Astrocyte of the cerebellum (primary cell): ENCODE data around the gene WNT11.

Experiments used
- DNase-seq: peaks from one replicate; pipeline ENCODE4 v3.0.0-alpha.2; 2011; ENCODE audit warnings: low read depth
- H3K4me3 ChIP-seq: 2 replicates; pipeline ENCODE4 v1.5.1; 2011; ENCODE audit warnings: mild to moderate bottlenecking, low read depth, low read length, moderate library complexity
- in situ Hi-C: cut with HindIII; loops from 2 replicates; pipeline ENCODE4 v1.10.0; 2017; ENCODE audit warnings: low sequenced_read_pairs
- TF ChIP-seq, protein P1 (sequence below): IDR thresholded peaks from 2 replicates; pipeline ENCODE4 v1.5.1; 2012; ENCODE audit warnings: low read length, low read depth, moderate library complexity, mild to moderate bottlenecking; ENCODE audit errors: missing control alignments

Gene WNT11

DNA sequence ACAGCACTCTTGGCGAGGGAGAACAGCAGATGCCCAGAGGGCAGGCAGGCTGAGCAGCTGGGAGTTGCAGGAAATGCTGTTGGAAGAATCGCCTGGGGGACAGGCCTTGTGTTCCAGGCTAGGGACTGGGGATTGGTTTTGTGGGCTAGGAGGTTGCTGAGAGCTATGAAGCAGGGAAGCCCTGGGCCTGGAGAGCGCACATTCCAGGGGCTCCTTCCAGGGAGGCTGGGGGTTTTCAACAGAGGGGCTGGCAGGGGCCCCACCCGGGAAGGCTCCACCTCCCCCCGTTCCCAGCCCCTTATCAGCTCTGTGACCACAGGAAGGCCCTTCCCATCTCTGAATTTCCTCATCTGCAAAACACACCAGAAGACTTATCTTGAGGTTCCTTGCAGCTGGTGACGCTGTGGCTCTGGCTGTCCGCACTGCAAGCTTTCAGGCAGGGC, 21.7 kb downstream of the WNT11 start:
- DNase-seq = no peak
- in situ Hi-C loops = no loop called here
- TF ChIP-seq, protein P1, sequence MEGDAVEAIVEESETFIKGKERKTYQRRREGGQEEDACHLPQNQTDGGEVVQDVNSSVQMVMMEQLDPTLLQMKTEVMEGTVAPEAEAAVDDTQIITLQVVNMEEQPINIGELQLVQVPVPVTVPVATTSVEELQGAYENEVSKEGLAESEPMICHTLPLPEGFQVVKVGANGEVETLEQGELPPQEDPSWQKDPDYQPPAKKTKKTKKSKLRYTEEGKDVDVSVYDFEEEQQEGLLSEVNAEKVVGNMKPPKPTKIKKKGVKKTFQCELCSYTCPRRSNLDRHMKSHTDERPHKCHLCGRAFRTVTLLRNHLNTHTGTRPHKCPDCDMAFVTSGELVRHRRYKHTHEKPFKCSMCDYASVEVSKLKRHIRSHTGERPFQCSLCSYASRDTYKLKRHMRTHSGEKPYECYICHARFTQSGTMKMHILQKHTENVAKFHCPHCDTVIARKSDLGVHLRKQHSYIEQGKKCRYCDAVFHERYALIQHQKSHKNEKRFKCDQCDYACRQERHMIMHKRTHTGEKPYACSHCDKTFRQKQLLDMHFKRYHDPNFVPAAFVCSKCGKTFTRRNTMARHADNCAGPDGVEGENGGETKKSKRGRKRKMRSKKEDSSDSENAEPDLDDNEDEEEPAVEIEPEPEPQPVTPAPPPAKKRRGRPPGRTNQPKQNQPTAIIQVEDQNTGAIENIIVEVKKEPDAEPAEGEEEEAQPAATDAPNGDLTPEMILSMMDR = no peak
- no peak overlapping the region for H3K4me3 ChIP-seq

DNA sequence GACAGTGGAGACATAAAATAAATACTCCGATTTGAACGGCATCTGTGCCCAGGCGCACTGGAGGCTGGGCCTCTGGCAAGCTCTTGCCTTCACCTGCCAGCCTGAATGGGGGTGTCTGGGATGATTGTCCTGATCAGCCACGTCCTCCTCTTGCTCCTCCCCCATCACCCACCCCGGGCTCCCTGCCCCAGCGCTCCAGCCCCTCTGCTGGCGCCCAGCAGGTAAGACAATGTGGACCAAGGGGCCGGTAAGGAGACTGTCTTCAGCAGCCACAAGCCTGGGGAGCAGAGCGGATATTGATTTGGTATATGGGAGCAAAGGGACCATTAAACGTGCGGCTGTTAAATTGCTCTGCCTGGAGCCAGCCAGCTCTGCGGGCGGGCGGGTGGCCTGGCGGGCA, 24.9 kb downstream of the WNT11 start:
- DNase-seq = no peak
- H3K4me3 ChIP-seq = no peak overlapping the region
- TF ChIP-seq, protein P1 = no peak
- in situ Hi-C loops = no loop called here

DNA sequence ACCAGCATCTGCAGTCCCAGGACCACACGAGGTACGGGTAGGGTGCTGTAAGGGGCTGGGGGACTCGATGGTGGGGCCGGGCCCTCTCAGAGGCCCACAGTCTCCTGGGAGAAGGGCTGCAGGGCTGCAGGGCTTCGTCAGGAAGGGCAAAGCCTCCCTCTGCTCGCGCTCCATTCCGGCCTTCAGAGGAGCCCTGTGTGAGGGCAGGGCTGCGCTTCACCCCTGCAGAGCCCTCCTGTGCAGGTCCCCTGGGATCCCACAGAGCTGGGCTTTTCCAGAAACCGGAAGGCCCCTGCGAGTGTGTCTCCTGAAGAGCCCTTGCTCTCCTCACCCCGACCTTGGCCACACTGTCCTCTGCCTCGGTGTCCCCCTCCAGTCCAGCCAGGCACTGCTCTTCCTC, 27.2 kb downstream of the WNT11 start:
- TF ChIP-seq, protein P1 = no peak
- in situ Hi-C loops = no loop called here
- no peak overlapping the region for H3K4me3 ChIP-seq

DNA sequence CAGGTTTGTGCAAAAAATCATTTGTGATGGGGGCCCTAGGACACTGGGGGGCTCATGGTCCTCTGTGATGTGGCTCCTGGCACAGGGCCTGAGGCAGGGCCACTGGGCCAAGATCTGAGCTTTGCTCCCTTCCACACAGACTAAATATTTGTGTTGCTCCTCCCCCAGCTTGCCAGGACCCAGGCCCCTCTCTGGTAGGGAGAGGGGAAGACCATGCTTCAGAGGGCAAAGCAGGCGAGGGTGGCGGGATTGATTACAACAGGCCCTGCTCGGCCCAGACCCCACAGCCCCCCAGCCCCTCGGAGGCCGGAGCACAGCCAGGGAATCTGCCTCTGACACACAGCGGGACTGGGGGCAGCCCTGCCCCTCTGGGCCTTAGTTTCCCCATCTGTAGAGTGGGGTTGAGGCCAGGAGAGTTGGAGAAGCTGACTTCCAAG, 29.0 kb downstream of the WNT11 start:
- TF ChIP-seq, protein P1 = no peak
- no peak overlapping the region for H3K4me3 ChIP-seq
- no peak for DNase-seq
- in situ Hi-C loops = no loop called here

More for the DNA sequence above, 27.2 kb downstream of the WNT11 start:
- DNase-seq = no peak

DNA sequence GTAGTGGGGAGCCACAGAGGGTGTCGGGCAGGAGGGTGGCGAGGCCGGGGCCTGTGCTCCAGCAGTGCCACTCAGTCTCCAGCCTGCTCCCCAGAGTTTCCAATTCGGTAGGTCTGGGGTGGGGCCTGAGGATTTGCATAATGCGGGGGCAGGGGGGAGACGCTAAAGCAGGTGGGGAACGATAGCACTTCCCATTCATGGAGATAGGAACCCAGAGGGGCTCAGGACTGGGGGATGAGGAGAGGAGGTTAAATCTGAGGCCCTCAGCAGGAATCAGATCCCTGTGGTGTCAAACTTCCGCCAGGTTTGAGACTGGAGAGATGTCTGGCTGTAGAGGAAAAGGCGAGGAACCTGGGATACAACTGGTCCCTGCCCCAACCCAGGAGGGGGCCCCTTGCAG, 29.8 kb downstream of the WNT11 start:
- in situ Hi-C loops = no loop called here

DNA sequence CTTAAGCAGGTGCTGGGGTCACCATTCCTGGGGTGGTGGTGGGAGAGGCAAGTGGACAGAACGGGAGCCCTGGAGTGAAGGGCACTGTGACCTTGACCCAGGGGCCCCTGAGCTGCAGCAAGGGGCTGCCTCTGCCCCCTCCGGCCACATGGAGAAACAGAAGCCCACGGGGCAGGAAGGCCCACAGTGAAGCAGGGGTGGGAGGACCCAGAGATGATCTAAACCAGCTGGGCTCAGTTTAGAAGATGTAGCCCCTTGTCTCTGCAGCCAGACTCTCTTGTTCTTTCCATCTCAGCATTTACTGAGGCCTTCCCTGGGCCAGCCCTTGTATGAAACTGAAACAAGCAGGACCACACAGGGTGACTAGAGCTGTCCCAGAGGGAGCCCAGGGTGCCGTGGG, 30.5 kb downstream of the WNT11 start:
- TF ChIP-seq, protein P1 = no peak
- in situ Hi-C loops = no loop called here
- DNase-seq = no peak
- H3K4me3 ChIP-seq = no peak overlapping the region

More for the DNA sequence above, 29.8 kb downstream of the WNT11 start:
- no peak for DNase-seq
- TF ChIP-seq, protein P1 = no peak
- no peak overlapping the region for H3K4me3 ChIP-seq
